Astrocyte of the cerebellum (primary cell): ENCODE measurements around the gene TMEM145.

Source experiments
- DNase-seq: peaks from one replicate; pipeline ENCODE4 v3.0.0-alpha.2; 2011; ENCODE audit warnings: low read depth
- H3K4me3 ChIP-seq: 2 replicates; pipeline ENCODE4 v1.5.1; 2011; ENCODE audit warnings: mild to moderate bottlenecking, low read depth, low read length, moderate library complexity
- in situ Hi-C: cut with HindIII; loops from 2 replicates; pipeline ENCODE4 v1.10.0; 2017; ENCODE audit warnings: low sequenced_read_pairs
- TF ChIP-seq, protein P1 (sequence below): IDR thresholded peaks from 2 replicates; pipeline ENCODE4 v1.5.1; 2012; ENCODE audit warnings: low read length, low read depth, moderate library complexity, mild to moderate bottlenecking; ENCODE audit errors: missing control alignments

Gene TMEM145

DNA sequence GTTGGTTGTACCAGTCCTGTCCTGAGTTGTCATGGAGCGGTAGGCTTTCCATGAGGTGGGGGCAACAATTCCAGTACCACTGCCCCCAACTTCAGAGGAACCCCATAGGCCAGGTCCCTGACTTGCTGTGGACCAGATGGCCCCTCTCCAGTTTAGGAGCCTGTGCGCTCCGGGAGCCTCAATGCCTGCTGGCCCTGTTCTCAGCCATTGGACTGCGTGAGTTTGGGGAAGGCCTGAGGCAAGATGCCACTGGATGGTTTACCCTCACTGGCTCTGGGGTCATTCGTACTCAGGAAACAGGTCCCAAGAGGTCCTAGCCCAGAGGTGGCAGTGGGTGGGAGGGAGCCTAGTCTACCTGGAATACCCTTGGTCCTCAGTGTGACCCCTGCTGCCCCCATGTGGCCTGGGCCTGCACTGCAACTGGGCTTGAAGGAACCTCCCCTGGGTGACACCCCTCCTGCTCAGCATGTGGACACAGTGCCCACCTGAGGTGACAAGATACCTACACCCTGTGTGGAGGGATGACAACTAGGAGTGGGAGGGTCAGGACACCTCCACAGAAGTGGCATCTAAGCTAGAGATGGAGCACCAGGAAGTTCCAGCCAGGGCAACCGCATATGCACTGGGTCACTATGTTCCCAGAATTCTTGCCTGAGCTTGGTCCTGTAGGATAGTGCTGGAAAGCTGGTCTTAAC, 17.1 kb upstream of the TMEM145 start:
- no peak overlapping the region for H3K4me3 ChIP-seq
- TF ChIP-seq, protein P1, sequence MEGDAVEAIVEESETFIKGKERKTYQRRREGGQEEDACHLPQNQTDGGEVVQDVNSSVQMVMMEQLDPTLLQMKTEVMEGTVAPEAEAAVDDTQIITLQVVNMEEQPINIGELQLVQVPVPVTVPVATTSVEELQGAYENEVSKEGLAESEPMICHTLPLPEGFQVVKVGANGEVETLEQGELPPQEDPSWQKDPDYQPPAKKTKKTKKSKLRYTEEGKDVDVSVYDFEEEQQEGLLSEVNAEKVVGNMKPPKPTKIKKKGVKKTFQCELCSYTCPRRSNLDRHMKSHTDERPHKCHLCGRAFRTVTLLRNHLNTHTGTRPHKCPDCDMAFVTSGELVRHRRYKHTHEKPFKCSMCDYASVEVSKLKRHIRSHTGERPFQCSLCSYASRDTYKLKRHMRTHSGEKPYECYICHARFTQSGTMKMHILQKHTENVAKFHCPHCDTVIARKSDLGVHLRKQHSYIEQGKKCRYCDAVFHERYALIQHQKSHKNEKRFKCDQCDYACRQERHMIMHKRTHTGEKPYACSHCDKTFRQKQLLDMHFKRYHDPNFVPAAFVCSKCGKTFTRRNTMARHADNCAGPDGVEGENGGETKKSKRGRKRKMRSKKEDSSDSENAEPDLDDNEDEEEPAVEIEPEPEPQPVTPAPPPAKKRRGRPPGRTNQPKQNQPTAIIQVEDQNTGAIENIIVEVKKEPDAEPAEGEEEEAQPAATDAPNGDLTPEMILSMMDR = peak; percentile 98
- in situ Hi-C loops = no loop called here
- no peak for DNase-seq

DNA sequence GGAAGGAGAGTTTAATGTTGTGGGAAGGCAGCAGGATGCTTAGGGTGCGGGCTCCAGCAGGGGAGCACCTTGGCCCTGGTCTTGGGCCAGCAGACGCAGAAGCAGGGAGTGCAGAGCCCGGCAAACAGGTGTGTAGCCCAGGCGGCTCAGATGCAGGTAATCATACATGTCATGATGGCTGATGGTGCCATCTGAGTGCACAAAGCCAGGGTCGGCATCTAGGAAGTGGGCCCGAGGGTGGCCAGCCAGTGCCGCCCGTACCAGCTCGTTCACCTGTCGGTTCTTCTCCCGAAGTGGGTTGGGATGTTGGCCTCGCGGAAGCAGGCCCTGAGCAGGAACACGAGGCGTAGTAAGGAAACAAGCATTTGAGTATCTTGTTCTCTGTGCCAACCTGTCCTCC, 16.1 kb upstream of the TMEM145 start:
- DNase-seq = no peak
- in situ Hi-C loops = no loop called here
- no peak overlapping the region for H3K4me3 ChIP-seq
- TF ChIP-seq, protein P1 = no peak

DNA sequence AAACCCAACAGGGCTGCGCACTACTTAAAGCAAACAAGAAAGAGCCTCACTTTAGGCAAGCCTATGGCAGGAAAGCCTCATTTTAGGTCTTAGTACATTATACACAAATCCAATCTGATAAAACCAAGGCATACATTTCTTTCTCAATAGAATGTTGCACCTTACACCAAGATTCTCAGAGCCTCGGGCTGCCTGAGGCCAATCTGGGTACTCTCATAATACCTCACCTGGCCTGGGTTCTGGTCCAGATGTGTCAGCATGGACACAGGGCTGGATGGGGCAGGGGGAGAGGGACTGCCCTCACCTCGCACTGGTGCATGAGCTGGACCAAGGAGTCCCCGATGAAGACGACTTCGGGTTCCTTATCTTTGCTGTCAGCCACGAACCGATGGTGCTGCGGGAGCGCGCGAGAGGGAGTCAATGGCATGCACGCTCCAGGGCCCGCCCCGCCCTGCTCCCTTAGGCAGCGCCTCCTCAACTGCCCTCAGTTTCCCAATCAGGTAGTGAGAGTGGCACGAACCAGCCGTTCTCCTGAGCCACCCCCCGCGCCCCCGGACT, 11.4 kb upstream of the TMEM145 start, which contains the start of gene PRR19:
Gene PRR19 (plus strand): TSS at position 487 of the 558 bp plus-strand sequence. CDS start 7,453 bp downstream, outside the sequence.
- TF ChIP-seq, protein P1 = no peak
- DNase-seq = no peak
- in situ Hi-C loops = no loop called here

DNA sequence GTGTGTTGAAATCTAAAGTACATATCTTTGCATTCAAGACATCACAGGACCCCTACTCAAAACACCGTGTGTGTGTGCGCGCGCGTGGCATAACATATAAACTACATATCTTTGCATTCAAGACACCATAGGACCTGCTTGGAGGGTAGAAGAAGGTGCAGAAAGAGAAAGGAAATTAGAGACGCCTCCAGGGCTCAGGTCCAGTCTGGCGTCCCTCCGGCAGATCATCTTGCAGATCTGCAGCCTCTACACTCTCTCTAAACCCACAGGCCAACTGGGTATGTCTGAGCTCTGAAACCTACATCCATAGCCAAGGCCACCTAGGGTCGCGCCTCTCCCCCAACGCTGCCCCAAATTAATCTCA, 10.0 kb upstream of the TMEM145 start:
- H3K4me3 ChIP-seq = peak overlapping the region; percentile 76
- in situ Hi-C loops = no loop called here
- DNase-seq = no peak
- TF ChIP-seq, protein P1 = no peak

More for the DNA sequence above, 11.4 kb upstream of the TMEM145 start, which contains the start of gene PRR19:
- peak within 1 kb of the TSS; percentile 76 for H3K4me3 ChIP-seq

DNA sequence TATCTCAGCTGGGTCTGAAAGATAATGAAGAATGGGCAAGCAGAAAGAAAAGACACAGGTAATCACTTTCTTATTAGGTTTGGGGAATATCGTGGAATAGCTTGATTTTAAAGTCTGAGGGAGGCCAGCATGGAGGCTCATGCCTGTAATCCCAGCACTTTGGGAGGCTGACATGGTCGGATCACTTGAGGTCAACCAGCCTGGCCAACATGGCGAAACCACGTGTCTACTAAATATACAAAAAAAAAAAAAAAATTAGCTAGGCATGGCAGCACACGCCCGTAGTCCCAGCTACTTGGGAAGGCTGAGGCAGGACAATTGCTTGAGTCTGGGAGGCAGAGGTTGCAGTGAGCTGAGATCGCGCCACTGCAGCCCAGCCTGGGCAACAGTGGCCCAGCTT, 9.2 kb upstream of the TMEM145 start:
- H3K4me3 ChIP-seq = no peak overlapping the region
- in situ Hi-C loops = no loop called here
- no peak for DNase-seq
- TF ChIP-seq, protein P1 = no peak

DNA sequence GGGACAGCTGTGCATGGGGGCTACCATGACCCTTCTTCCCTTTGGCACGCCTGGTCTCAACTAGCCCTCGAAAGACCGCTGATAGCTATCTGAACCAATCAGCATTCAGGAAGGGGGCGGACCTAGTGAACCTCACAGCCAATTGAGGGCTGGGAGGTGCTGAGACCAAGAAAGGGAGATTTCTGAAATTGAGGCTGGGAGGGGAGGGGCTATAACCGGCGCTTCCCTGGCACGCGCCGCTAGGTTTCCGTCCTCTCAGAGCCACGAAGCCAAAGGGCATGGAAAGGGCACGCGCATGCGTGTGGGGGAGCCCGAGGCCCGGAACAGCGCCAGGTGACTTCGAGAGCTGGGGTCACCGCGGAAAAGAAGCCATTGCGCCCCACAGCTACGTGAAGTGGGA, 6.5 kb upstream of the TMEM145 start:
- DNase-seq = no peak
- no peak overlapping the region for H3K4me3 ChIP-seq
- in situ Hi-C loops = no loop called here
- TF ChIP-seq, protein P1 = no peak
